HEK293 (cell line): ENCODE measurements around the gene BORA.

Experiments used
- BCL11B ChIP-seq: fragments of 450-650 bp; formaldehyde crosslinking; IDR thresholded peaks from 2 replicates; pipeline ENCODE4 v1.5.1; 2016; ENCODE audit warnings: low read depth, missing biosample characterization, missing genetic modification characterization
- HOXC10 ChIP-seq: sonication (generic); formaldehyde crosslinking; IDR thresholded peaks from 2 replicates; pipeline ENCODE4 v1.8.1; 2023; ENCODE audit warnings: mild to moderate bottlenecking, missing genetic modification reagents
- WT1 ChIP-seq: fragments of 450-650 bp; formaldehyde crosslinking; IDR thresholded peaks from 2 replicates; pipeline ENCODE4 v1.5.1; 2016; ENCODE audit warnings: missing biosample characterization, missing genetic modification characterization
- ZBTB21 ChIP-seq: fragments of 450-650 bp; formaldehyde crosslinking; IDR thresholded peaks from 2 replicates; pipeline ENCODE4 v1.5.1; 2017; ENCODE audit warnings: missing biosample characterization, missing genetic modification characterization
- ZBTB44 ChIP-seq: fragments of 450-650 bp; IDR thresholded peaks from 2 replicates; pipeline ENCODE4 v1.5.1; 2018; ENCODE audit warnings: missing biosample characterization, mild to moderate bottlenecking, missing genetic modification characterization
- ZBTB7A ChIP-seq: fragments of 450-650 bp; formaldehyde crosslinking; IDR thresholded peaks from 2 replicates; pipeline ENCODE4 v1.5.1; 2016; ENCODE audit warnings: low read depth, missing biosample characterization, missing genetic modification characterization
- ZFP3 ChIP-seq: fragments of 450-650 bp; formaldehyde crosslinking; IDR thresholded peaks from 2 replicates; pipeline ENCODE4 v1.5.1; 2016; ENCODE audit warnings: low read depth, missing biosample characterization, missing genetic modification characterization
- ZNF114 ChIP-seq: fragments of 450-650 bp; formaldehyde crosslinking; IDR thresholded peaks from 2 replicates; pipeline ENCODE4 v1.5.0; 2017; ENCODE audit warnings: missing biosample characterization, missing genetic modification characterization
- ZNF175 ChIP-seq: fragments of 450-650 bp; formaldehyde crosslinking; IDR thresholded peaks from 2 replicates; pipeline ENCODE4 v1.5.1; 2016; ENCODE audit warnings: missing biosample characterization, missing genetic modification characterization
- ZNF214 ChIP-seq: fragments of 450-650 bp; formaldehyde crosslinking; IDR thresholded peaks from 2 replicates; pipeline ENCODE4 v1.5.1; 2017; ENCODE audit warnings: missing biosample characterization, mild to moderate bottlenecking, missing genetic modification characterization, borderline replicate concordance
- ZNF223 ChIP-seq: fragments of 450-650 bp; formaldehyde crosslinking; IDR thresholded peaks from 2 replicates; pipeline ENCODE4 v1.5.1; 2016; ENCODE audit warnings: missing biosample characterization, missing genetic modification characterization
- ZNF23 ChIP-seq: fragments of 450-650 bp; formaldehyde crosslinking; IDR thresholded peaks from 2 replicates; pipeline ENCODE4 v1.5.1; 2016; ENCODE audit warnings: missing biosample characterization, missing genetic modification characterization, borderline replicate concordance
- ZNF24 ChIP-seq: fragments of 450-650 bp; formaldehyde crosslinking; IDR thresholded peaks from 2 replicates; pipeline ENCODE4 v1.5.1; 2016; ENCODE audit warnings: missing biosample characterization, missing genetic modification characterization
- ZNF266 ChIP-seq: fragments of 450-650 bp; formaldehyde crosslinking; IDR thresholded peaks from 2 replicates; pipeline ENCODE4 v1.5.1; 2016; ENCODE audit warnings: missing biosample characterization, missing genetic modification characterization, low read depth
- ZNF292 ChIP-seq: fragments of 450-650 bp; formaldehyde crosslinking; IDR thresholded peaks from 2 replicates; pipeline ENCODE4 v1.5.1; 2016; ENCODE audit warnings: low read depth, missing biosample characterization, missing genetic modification characterization, borderline replicate concordance
- ZNF391 ChIP-seq: fragments of 450-650 bp; formaldehyde crosslinking; IDR thresholded peaks from 2 replicates; pipeline ENCODE4 v1.5.1; 2016; ENCODE audit warnings: low read depth, missing biosample characterization, missing genetic modification characterization, borderline replicate concordance
- ZNF394 ChIP-seq: fragments of 450-650 bp; formaldehyde crosslinking; IDR thresholded peaks from 2 replicates; pipeline ENCODE4 v1.5.1; 2016; ENCODE audit warnings: missing biosample characterization, missing genetic modification characterization, mild to moderate bottlenecking, moderate library complexity, borderline replicate concordance
- ZNF398 ChIP-seq: fragments of 450-650 bp; formaldehyde crosslinking; IDR thresholded peaks from 2 replicates; pipeline ENCODE4 v1.5.1; 2017; ENCODE audit warnings: missing biosample characterization, missing genetic modification characterization
- ZNF426 ChIP-seq: fragments of 450-650 bp; formaldehyde crosslinking; IDR thresholded peaks from 2 replicates; pipeline ENCODE4 v1.5.1; 2017; ENCODE audit warnings: missing biosample characterization, missing genetic modification characterization, mild to moderate bottlenecking, inconsistent platforms, moderate library complexity
- ZNF473 ChIP-seq: fragments of 450-650 bp; formaldehyde crosslinking; IDR thresholded peaks from 2 replicates; pipeline ENCODE4 v1.5.1; 2017; ENCODE audit warnings: missing biosample characterization, missing genetic modification characterization
- ZNF518A ChIP-seq: fragments of 450-650 bp; formaldehyde crosslinking; conservative IDR thresholded peaks from 2 replicates; pipeline ENCODE4 v1.5.1; 2016; ENCODE audit warnings: low read depth, missing biosample characterization, missing genetic modification characterization
- ZNF529 ChIP-seq: fragments of 450-650 bp; formaldehyde crosslinking; IDR thresholded peaks from 2 replicates; pipeline ENCODE4 v1.5.1; 2017; ENCODE audit warnings: missing genetic modification characterization, missing biosample characterization; ENCODE audit not compliant: insufficient replicate concordance
- ZNF544 ChIP-seq: fragments of 450-650 bp; formaldehyde crosslinking; IDR thresholded peaks from 2 replicates; pipeline ENCODE4 v1.5.0; 2017; ENCODE audit warnings: missing biosample characterization, missing genetic modification characterization
- ZNF585B ChIP-seq: fragments of 450-650 bp; formaldehyde crosslinking; IDR thresholded peaks from 2 replicates; pipeline ENCODE4 v1.5.1; 2016; ENCODE audit warnings: missing biosample characterization, missing genetic modification characterization
- ZNF600 ChIP-seq: fragments of 450-650 bp; formaldehyde crosslinking; IDR thresholded peaks from 2 replicates; pipeline ENCODE4 v1.5.1; 2016; ENCODE audit warnings: missing biosample characterization, missing genetic modification characterization
- ZNF658 ChIP-seq: fragments of 450-650 bp; formaldehyde crosslinking; IDR thresholded peaks from 2 replicates; pipeline ENCODE4; 2016; ENCODE audit warnings: missing biosample characterization, missing genetic modification characterization
- ZNF660 ChIP-seq: fragments of 450-650 bp; IDR thresholded peaks from 2 replicates; pipeline ENCODE4 v1.5.1; 2018; ENCODE audit warnings: missing biosample characterization, mild to moderate bottlenecking, missing genetic modification characterization
- ZNF664 ChIP-seq: fragments of 450-650 bp; formaldehyde crosslinking; IDR thresholded peaks from 2 replicates; pipeline ENCODE4 v1.5.1; 2016; ENCODE audit warnings: missing biosample characterization, missing genetic modification characterization
- ZNF792 ChIP-seq: fragments of 450-650 bp; formaldehyde crosslinking; IDR thresholded peaks from 2 replicates; pipeline ENCODE4 v1.5.1; 2016; ENCODE audit warnings: missing biosample characterization, missing genetic modification characterization
- ZSCAN5A ChIP-seq: fragments of 450-650 bp; formaldehyde crosslinking; IDR thresholded peaks from 2 replicates; pipeline ENCODE4 v1.5.1; 2016; ENCODE audit warnings: missing biosample characterization, missing genetic modification characterization

Gene BORA

GRCh38 chr13:72727417-72728289 is at the start of gene BORA, which contains the start of gene MZT1 (continued):
- TF ChIP-seq ZNF214, result no peak
- no peak for TF ChIP-seq ZBTB44 (tag by site-specific recombination)
- TF ChIP-seq ZNF394, result no peak; the same call in 1 of the 2 replicates
- no peak for TF ChIP-seq ZFP3 (tag by site-specific recombination)
- TF ChIP-seq HOXC10 (CRISPR knock-in tag), result no peak
- peak; percentile 56 for TF ChIP-seq ZNF518A (tag by site-specific recombination)
- TF ChIP-seq ZBTB7A, result no peak
- no peak for TF ChIP-seq ZNF23 (tag by site-specific recombination)
- no peak for TF ChIP-seq ZNF585B (tag by site-specific recombination)
- TF ChIP-seq ZNF292 (tag by site-specific recombination), result no peak
- no peak for TF ChIP-seq ZNF600
- TF ChIP-seq ZNF24 (tag by site-specific recombination), result no peak
- no peak for TF ChIP-seq ZNF664 (tag by site-specific recombination)
- TF ChIP-seq ZNF391 (tag by site-specific recombination), result peak; percentile 49; the same call in 1 of the 2 replicates
- 0 out of 2 replicates have a peak, but pooled peaks have one; percentile 70 for TF ChIP-seq ZSCAN5A
- no peak for TF ChIP-seq ZNF544 (tag by site-specific recombination)
- TF ChIP-seq ZNF266, result no peak
- no peak for TF ChIP-seq ZNF529 (tag by site-specific recombination)
- TF ChIP-seq ZNF114 (tag by site-specific recombination), result no peak
- TF ChIP-seq BCL11B (tag by site-specific recombination), result no peak; the same call in 1 of the 2 replicates
- TF ChIP-seq ZBTB21 (tag by site-specific recombination), result no peak
- no peak for TF ChIP-seq ZNF398 (tag by site-specific recombination)
- TF ChIP-seq ZNF223 (tag by site-specific recombination), result no peak
- no peak for TF ChIP-seq ZNF426 (tag by site-specific recombination)
- no peak for TF ChIP-seq ZNF175 (tag by site-specific recombination)
- TF ChIP-seq ZNF660 (tag by site-specific recombination), result peak; percentile 22; the same call in 1 of the 2 replicates
- TF ChIP-seq ZNF658 (tag by site-specific recombination), result no peak
- TF ChIP-seq ZNF473, result no peak
- no peak for TF ChIP-seq ZNF792 (tag by site-specific recombination)
- no peak for TF ChIP-seq WT1 (tag by site-specific recombination)
